DND-41 (cell line): ENCODE data around the gene CHP1.
"Not testable (repeated sequence)": the region's sequence is repeated elsewhere in the genome, so short reads cannot be mapped to it uniquely, and the experiment has no call there.

Experiments used
- ATAC-seq: fragments of 200-7000 bp; cut with Tn5 transposase; 3 replicates; pipeline ENCODE4 v1.9.1; 2021; ENCODE audit warnings: low read depth; ENCODE audit not compliant: insufficient read depth
- DNase-seq: peaks from one replicate; pipeline ENCODE4 v3.0.0-alpha.2; 2020
- H2AFZ ChIP-seq: 2 replicates; pipeline ENCODE4 v1.6.0; 2012; ENCODE audit warnings: low read depth, low read length
- H3K27ac ChIP-seq: 2 replicates; pipeline ENCODE4 v1.5.1; 2012; ENCODE audit warnings: low read length, inconsistent platforms
- H3K27me3 ChIP-seq: fragments of 200-600 bp; sonication (generic); 2 replicates; pipeline ENCODE4 v1.6.0; 2012; ENCODE audit warnings: low read length, mild to moderate bottlenecking, inconsistent platforms; ENCODE audit not compliant: insufficient read depth, poor library complexity
- H3K36me3 ChIP-seq: 2 replicates; pipeline ENCODE4 v1.5.1; 2012; ENCODE audit warnings: low read length, inconsistent platforms; ENCODE audit not compliant: insufficient read depth
- H3K4me1 ChIP-seq: 2 replicates; pipeline ENCODE4 v1.5.1; 2012; ENCODE audit warnings: mild to moderate bottlenecking, low read length; ENCODE audit not compliant: insufficient read depth
- H3K4me2 ChIP-seq: 2 replicates; pipeline ENCODE4 v1.6.0; 2012; ENCODE audit warnings: mild to moderate bottlenecking, moderate library complexity, low read length, inconsistent platforms; ENCODE audit not compliant: insufficient read depth
- H3K4me3 ChIP-seq, 2 experiments: fragments of 200-600 bp in 1 of 2; shearing (Covaris generic) in 1 of 2; 2 replicates each; pipeline ENCODE4 v1.5.1; 2012 to 2016; ENCODE audit warnings: inconsistent platforms in 2 of 2, low read length in 2 of 2, mild to moderate bottlenecking in 2 of 2, low read depth in 1 of 2, moderate library complexity in 1 of 2
- H3K79me2 ChIP-seq: 2 replicates; pipeline ENCODE4 v1.6.0; 2012; ENCODE audit warnings: low read length, inconsistent platforms; ENCODE audit not compliant: insufficient read depth
- H3K9ac ChIP-seq: 2 replicates; pipeline ENCODE4 v1.6.0; 2012; ENCODE audit warnings: low read depth, mild to moderate bottlenecking, inconsistent platforms, low read length, moderate library complexity
- H3K9me3 ChIP-seq: 2 replicates; pipeline ENCODE4 v1.5.1; 2012; ENCODE audit warnings: low read length, moderate library complexity, mild to moderate bottlenecking, inconsistent platforms; ENCODE audit not compliant: insufficient read depth, severe bottlenecking
- H4K20me1 ChIP-seq: 2 replicates; pipeline ENCODE4 v1.6.0; 2012; ENCODE audit warnings: low read length; ENCODE audit not compliant: insufficient read depth
- CTCF ChIP-seq: IDR thresholded peaks from 2 replicates; pipeline ENCODE4 v1.5.1; 2012; ENCODE audit warnings: borderline replicate concordance, low read length, moderate library complexity, mild to moderate bottlenecking; ENCODE audit not compliant: poor library complexity, severe bottlenecking; ENCODE audit errors: extremely low read depth
- EZH2 ChIP-seq: IDR thresholded peaks from 3 replicates; pipeline ENCODE4 v1.6.1; 2012; ENCODE audit warnings: borderline replicate concordance, low read depth, mild to moderate bottlenecking, moderate library complexity, low read length, inconsistent platforms; ENCODE audit not compliant: severe bottlenecking

CHP1 gene

GRCh38 chr15:41279535-41280283 is 48.6 kb downstream of the CHP1 start:
- Histone ChIP-seq H3K4me3 (no peak overlapping the region), H3K27me3 (no peaks in the 10 kb centered on the region), H4K20me1 (no peaks in the 10 kb centered on the region), H3K36me3 (peaks cover 23% of the 10 kb centered on the region), H2AFZ (no peak overlapping the region), H3K4me1 (peaks cover 8% of the 10 kb centered on the region), H3K9ac (no peak overlapping the region), H3K79me2 (peaks cover 13% of the 10 kb centered on the region), H3K9me3 (no peaks in the 10 kb centered on the region), H3K27ac (no peak overlapping the region), H3K4me2 (no peak overlapping the region)
- no peak for TF ChIP-seq EZH2
- no peak for TF ChIP-seq CTCF
- ATAC-seq (no peak), DNase-seq (no peak)

- Histone ChIP-seq H3K36me3 (peaks cover 38% of the 10 kb centered on the region), H3K4me2 (no peak overlapping the region), H4K20me1 (no peaks in the 10 kb centered on the region), H3K4me1 (peaks cover 23% of the 10 kb centered on the region), H3K9ac (no peak overlapping the region), H3K4me3 (no peak overlapping the region), H3K9me3 (no peaks in the 10 kb centered on the region), H3K27ac (no peak overlapping the region), H2AFZ (no peak overlapping the region), H3K27me3 (no peaks in the 10 kb centered on the region), H3K79me2 (peaks cover 29% of the 10 kb centered on the region)
- no peak for ATAC-seq
- TF ChIP-seq CTCF, result no peak
- TF ChIP-seq EZH2, result no peak
- DNase-seq, result no peak
Measured at GRCh38 chr15:41281236-41281635, 50.2 kb downstream of the CHP1 start.

- not testable (repeated sequence) for H4K20me1 ChIP-seq, H3K9ac ChIP-seq, H2AFZ ChIP-seq, H3K4me2 ChIP-seq, H3K9me3 ChIP-seq, ATAC-seq, H3K27me3 ChIP-seq, H3K4me3 ChIP-seq, DNase-seq
- Histone ChIP-seq H3K27ac (peak overlapping the region; percentile 3; the same call in 1 of the 2 replicates), H3K36me3 (peaks cover 44% of the 10 kb centered on the region), H3K4me1 (peaks cover 35% of the 10 kb centered on the region), H3K79me2 (peaks cover 41% of the 10 kb centered on the region)
Measured at GRCh38 chr15:41282436-41282835, 51.4 kb downstream of the CHP1 start.

GRCh38 chr15:41282980-41283652 is 52.0 kb downstream of the CHP1 start:
- not testable (repeated sequence) for H3K9me3 ChIP-seq, H4K20me1 ChIP-seq, DNase-seq, H3K27me3 ChIP-seq, ATAC-seq
- H3K4me2 ChIP-seq, result peak overlapping the region; percentile 57
- peaks cover 46% of the 10 kb centered on the region for H3K79me2 ChIP-seq
- H3K4me3 ChIP-seq, result peak overlapping the region in 1 of 2 experiments; percentile 52; a peak in 2 of 4 replicates
- peaks cover 40% of the 10 kb centered on the region for H3K4me1 ChIP-seq
- H3K36me3 ChIP-seq, result peaks cover 51% of the 10 kb centered on the region
- peak overlapping the region; percentile 88 for H3K27ac ChIP-seq
- H2AFZ ChIP-seq, result peak overlapping the region; percentile 76
- H3K9ac ChIP-seq, result peak overlapping the region; percentile 90
